K562 (cell line): ENCODE measurements around the gene ARFGEF2. TPM values are rescaled to one million over a fixed set of nuclear protein-coding genes. Genes with fewer than 3 reads are reported as not detected.

ENCODE experiments used
- CHD4 ChIP-seq: fragments of 200-600 bp; sonication (generic); IDR thresholded peaks from 3 replicates; pipeline ENCODE4 v1.6.1; 2012; ENCODE audit warnings: low read depth, mild to moderate bottlenecking, mixed read lengths, low read length, inconsistent platforms; ENCODE audit not compliant: insufficient read depth, insufficient replicate concordance, poor library complexity, severe bottlenecking
- EP400 ChIP-seq: fragments of 450-650 bp; IDR thresholded peaks from 2 replicates; pipeline ENCODE4 v1.6.1; 2017; ENCODE audit warnings: antibody characterized with exemption, mild to moderate bottlenecking, moderate library complexity
- HLTF ChIP-seq: fragments of 450-650 bp; IDR thresholded peaks from 2 replicates; pipeline ENCODE4 v1.6.1; 2016
- MEF2A ChIP-seq: IDR thresholded peaks from 2 replicates; pipeline ENCODE4 v1.6.1; 2011; ENCODE audit warnings: low read depth, mild to moderate bottlenecking, low read length, moderate library complexity; ENCODE audit not compliant: control insufficient read depth
- NCOA4 ChIP-seq: fragments of 450-650 bp; IDR thresholded peaks from 2 replicates; pipeline ENCODE4 v1.6.1; 2018; ENCODE audit warnings: mild to moderate bottlenecking; ENCODE audit not compliant: partially characterized antibody
- NFXL1 ChIP-seq: fragments of 450-650 bp; formaldehyde crosslinking; IDR thresholded peaks from 2 replicates; pipeline ENCODE4 v1.4.0; 2021; ENCODE audit warnings: mild to moderate bottlenecking
- NR2C1 ChIP-seq, 2 experiments: fragments of 450-650 bp; IDR thresholded peaks; 2 replicates each; pipeline ENCODE4 v1.6.1; 2017; ENCODE audit warnings: mild to moderate bottlenecking in 2 of 2, antibody characterized with exemption in 1 of 2, inconsistent platforms in 1 of 2, missing compliant biosample characterization in 1 of 2, missing genetic modification characterization in 1 of 2
- PHF21A ChIP-seq: fragments of 450-650 bp; IDR thresholded peaks from 2 replicates; pipeline ENCODE4 v1.6.1; 2017; ENCODE audit warnings: low read depth, borderline replicate concordance
- SRF ChIP-seq, 2 experiments: fragments of 250-450, 450-650 bp in 1 of 2; sonication (Bioruptor Pico) in 1 of 2; sonication (generic) in 1 of 2; formaldehyde crosslinking; IDR thresholded peaks; 2 replicates each; pipeline versions ENCODE4 v1.5.0 to v1.5.1; 2020 to 2022; ENCODE audit warnings: mild to moderate bottlenecking in 1 of 2, missing genetic modification reagents in 1 of 2
- SUPT5H ChIP-seq: fragments of 450-650 bp; IDR thresholded peaks from 2 replicates; pipeline ENCODE4 v1.6.1; 2016
- ZC3H4 ChIP-seq: sonication (generic); formaldehyde crosslinking; IDR thresholded peaks from 2 replicates; pipeline ENCODE4 v1.9.0; 2021; ENCODE audit warnings: missing genetic modification reagents, borderline replicate concordance
- ZNF512 ChIP-seq: IDR thresholded peaks from 2 replicates; pipeline ENCODE4 v1.6.1; 2016; ENCODE audit warnings: missing genetic modification characterization, missing compliant biosample characterization
- ZNF518B ChIP-seq: fragments of 250-450 bp; sonication (Bioruptor Pico); IDR thresholded peaks from 2 replicates; pipeline ENCODE4 v1.5.0; 2021; ENCODE audit warnings: mild to moderate bottlenecking, moderate library complexity
- polyA plus RNA-seq, 8 experiments: library from polyadenylated mRNA; depleted of rRNA in 4 of 8; stranded (reverse) in 5 of 8; unstranded in 3 of 8; fragments of >200 nt; fragmentation: Nextera tagmentation in 2 of 8; fragmentation: Illumina TruSeq in 1 of 8; extraction: Ambion mirVana in 2 of 8; extraction: Trizol in 1 of 8; gene quantifications; 2 replicates each; pipeline versions ENCODE4 v1.2.1 to v1.2.3, GENCODE V29; 2011 to 2014; ENCODE audit warnings: inconsistent platforms in 1 of 8, missing spikeins in 1 of 8
- total RNA-seq, 7 experiments: library from RNA; depleted of rRNA in 6 of 7; stranded (reverse); fragments of >200 nt in 6 of 7; fragmentation: Illumina TruSeq in 2 of 7; extraction: Trizol in 2 of 7; gene quantifications; 2 replicates each; pipeline versions ENCODE4 v1.2.1 to v1.2.3, GENCODE V29; 2011 to 2021; ENCODE audit warnings: low replicate concordance in 1 of 7
- TF ChIP-seq, protein P1 (sequence below): fragments of 450-650 bp; IDR thresholded peaks from 2 replicates; pipeline ENCODE4 v1.6.1; 2016; ENCODE audit warnings: antibody characterized with exemption
- TF ChIP-seq, protein P2 (sequence below): fragments of 250-450 bp; sonication (Bioruptor Pico); IDR thresholded peaks from 2 replicates; pipeline ENCODE4 v1.8.0; 2022; ENCODE audit warnings: inconsistent platforms, mild to moderate bottlenecking, moderate library complexity, borderline replicate concordance
- TF ChIP-seq, protein P3 (sequence below): sonication (generic); formaldehyde crosslinking; IDR thresholded peaks from 2 replicates; pipeline ENCODE4 v1.8.0; 2022; ENCODE audit warnings: missing genetic modification reagents, mild to moderate bottlenecking, borderline replicate concordance

ARFGEF2 gene
- total and polyA plus RNA-seq, 9 of the 15 experiments (the other 6 are each of a cell fraction or from before 2014, with no cell fraction given) = 4.2 to 18.8 (median 13.7) TPM

- TF ChIP-seq NR2C1 (IDR thresholded peaks at IDR 0.05) (peak; percentile 45), NR2C1 (tag; IDR thresholded peaks at IDR 0.05) (no peak), PHF21A (peak; percentile 46; the same call in 1 of the 2 replicates), ZNF512 (tag) (peak; percentile 93), SRF (CRISPR knock-in tag; IDR thresholded peaks at IDR 0.05) (no peak), ZNF518B (no peak), SUPT5H (peak; percentile 0; the same call in 1 of the 2 replicates), ZC3H4 (no peak), NCOA4 (peak; percentile 79), CHD4 (no peak), EP400 (no peak), HLTF (peak; percentile 77), MEF2A (no peak), NFXL1 (CRISPR knock-in tag) (no peak)
- TF ChIP-seq, protein P1, sequence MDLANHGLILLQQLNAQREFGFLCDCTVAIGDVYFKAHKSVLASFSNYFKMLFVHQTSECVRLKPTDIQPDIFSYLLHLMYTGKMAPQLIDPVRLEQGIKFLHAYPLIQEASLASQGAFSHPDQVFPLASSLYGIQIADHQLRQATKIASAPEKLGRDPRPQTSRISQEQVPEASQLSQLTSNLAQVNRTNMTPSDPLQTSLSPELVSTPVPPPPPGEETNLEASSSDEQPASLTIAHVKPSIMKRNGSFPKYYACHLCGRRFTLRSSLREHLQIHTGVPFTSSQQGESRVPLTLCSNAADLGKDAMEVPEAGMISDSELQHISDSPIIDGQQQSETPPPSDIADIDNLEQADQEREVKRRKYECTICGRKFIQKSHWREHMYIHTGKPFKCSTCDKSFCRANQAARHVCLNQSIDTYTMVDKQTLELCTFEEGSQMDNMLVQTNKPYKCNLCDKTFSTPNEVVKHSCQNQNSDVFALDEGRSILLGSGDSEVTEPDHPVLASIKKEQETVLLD = no peak
- TF ChIP-seq, protein P2, sequence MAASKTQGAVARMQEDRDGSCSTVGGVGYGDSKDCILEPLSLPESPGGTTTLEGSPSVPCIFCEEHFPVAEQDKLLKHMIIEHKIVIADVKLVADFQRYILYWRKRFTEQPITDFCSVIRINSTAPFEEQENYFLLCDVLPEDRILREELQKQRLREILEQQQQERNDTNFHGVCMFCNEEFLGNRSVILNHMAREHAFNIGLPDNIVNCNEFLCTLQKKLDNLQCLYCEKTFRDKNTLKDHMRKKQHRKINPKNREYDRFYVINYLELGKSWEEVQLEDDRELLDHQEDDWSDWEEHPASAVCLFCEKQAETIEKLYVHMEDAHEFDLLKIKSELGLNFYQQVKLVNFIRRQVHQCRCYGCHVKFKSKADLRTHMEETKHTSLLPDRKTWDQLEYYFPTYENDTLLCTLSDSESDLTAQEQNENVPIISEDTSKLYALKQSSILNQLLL (CRISPR knock-in tag) = no peak
- TF ChIP-seq, protein P3, sequence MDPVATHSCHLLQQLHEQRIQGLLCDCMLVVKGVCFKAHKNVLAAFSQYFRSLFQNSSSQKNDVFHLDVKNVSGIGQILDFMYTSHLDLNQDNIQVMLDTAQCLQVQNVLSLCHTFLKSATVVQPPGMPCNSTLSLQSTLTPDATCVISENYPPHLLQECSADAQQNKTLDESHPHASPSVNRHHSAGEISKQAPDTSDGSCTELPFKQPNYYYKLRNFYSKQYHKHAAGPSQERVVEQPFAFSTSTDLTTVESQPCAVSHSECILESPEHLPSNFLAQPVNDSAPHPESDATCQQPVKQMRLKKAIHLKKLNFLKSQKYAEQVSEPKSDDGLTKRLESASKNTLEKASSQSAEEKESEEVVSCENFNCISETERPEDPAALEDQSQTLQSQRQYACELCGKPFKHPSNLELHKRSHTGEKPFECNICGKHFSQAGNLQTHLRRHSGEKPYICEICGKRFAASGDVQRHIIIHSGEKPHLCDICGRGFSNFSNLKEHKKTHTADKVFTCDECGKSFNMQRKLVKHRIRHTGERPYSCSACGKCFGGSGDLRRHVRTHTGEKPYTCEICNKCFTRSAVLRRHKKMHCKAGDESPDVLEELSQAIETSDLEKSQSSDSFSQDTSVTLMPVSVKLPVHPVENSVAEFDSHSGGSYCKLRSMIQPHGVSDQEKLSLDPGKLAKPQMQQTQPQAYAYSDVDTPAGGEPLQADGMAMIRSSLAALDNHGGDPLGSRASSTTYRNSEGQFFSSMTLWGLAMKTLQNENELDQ (CRISPR knock-in tag) = no peak
Observed at GRCh38 chr20:48920527-48921167, 864 bp upstream of the ARFGEF2 start (continued).
